Lower leg skin (tissue), 4 donors: Measurements from ENCODE around the gene PSPN. TPM values are rescaled to one million over a fixed set of nuclear protein-coding genes. Genes with fewer than 3 reads are reported as not detected.

Experiments
- DNase-seq, 2 donors: peaks; one replicate each; pipeline ENCODE4 v3.0.0-alpha.2; 2019; ENCODE audit warnings: low spot score in 2 of 2
- H3K4me3 ChIP-seq: fragments of 200-600 bp; sonication (generic); 2 replicates; pipeline ENCODE4 v1.5.1; 2017; ENCODE audit warnings: mild to moderate bottlenecking, low read depth; ENCODE audit not compliant: poor library complexity, severe bottlenecking
- CTCF ChIP-seq, 3 donors: fragments of 450-650 bp; IDR thresholded peaks; one replicate each; pipeline ENCODE4 v1.5.1; 2016; ENCODE audit warnings: antibody characterized with exemption in 3 of 3, mild to moderate bottlenecking in 3 of 3, moderate library complexity in 2 of 3
- POLR2A ChIP-seq, 2 donors: fragments of 450-650 bp; IDR thresholded peaks; one replicate each; pipeline ENCODE4 v1.6.1; 2016 to 2017; ENCODE audit warnings: antibody characterized with exemption in 2 of 2, mild to moderate bottlenecking in 1 of 2, moderate library complexity in 1 of 2
- WGBS, 2 donors: methylation state at CpG; one replicate each; pipeline ENCODE4 v1.1.5; 2018; 5-methylcytosine and 5-hydroxymethylcytosine counted together
- intact Hi-C: fragments of 100-400 bp; cut with DNase I; formaldehyde crosslinking; loops from one replicate; pipeline ENCODE4 v1.15.0; 2023; ENCODE audit warnings: low total_unique reads
- microRNA-seq, 2 donors: library from miRNA; unstranded; fragments of <30 nt; microRNA quantifications; one replicate each; pipeline ENCODE4, GENCODE V29; 2016; ENCODE audit warnings: borderline replicate concordance in 2 of 2, borderline number of aligned reads in 1 of 2
- total RNA-seq, 4 donors: library from RNA; depleted of rRNA; stranded (reverse); fragments of >200 nt; gene quantifications; one replicate each; pipeline ENCODE4 v1.1.0, GENCODE V29; 2016

The PSPN gene
- total RNA-seq, 4 donors from 2014 or later: 0.47 to 0.68 (median 0.62) TPM

DNA sequence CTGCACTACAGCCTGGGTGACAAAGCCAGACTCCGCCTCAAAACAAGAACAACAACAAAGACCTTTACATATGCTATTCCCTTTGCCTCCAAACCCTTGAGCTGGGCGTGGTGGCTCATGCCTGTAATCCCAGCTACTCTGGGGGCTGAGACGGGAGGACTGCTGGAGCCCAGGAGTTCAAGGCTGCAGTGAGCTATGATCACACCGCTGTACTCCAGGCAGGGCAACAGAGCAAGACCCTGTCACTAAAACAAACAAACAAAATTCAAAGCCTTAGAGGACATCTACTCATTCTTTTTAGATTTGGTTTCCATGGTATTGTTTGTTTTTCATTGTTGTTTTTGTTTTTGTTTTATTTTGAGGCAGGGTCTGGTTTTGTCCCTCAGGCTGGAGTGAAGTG lies 50.1 kb downstream of the PSPN start:
- intact Hi-C loops: no loop called here
- 63 to 80% methylated on average over 4 of the region's 4 CpGs for WGBS, 2 donors
- TF ChIP-seq CTCF (IDR thresholded peaks at IDR 0.05) (no peak), POLR2A (IDR thresholded peaks at IDR 0.05) (no peak)
- no peak for DNase-seq
- H3K4me3 ChIP-seq: no peak overlapping the region

Small RNA genes lying within 50 kb of the gene (microRNA-seq; reads per million reads assigned to microRNA genes)
- 1.7 to 3.4 reads per million in 2 donors for gene MIR3940
- 0 reads per million in 2 donors for gene MIR6790
- gene MIR6885: 0 to 0.57 reads per million in 2 donors

Other genes with a start within 250 kb of the PSPN start
- gene ACSBG2, start 240.3 kb downstream of the PSPN start, total RNA-seq: not detected
- 10 to 100 TPM; 16.9 to 25.8 (median 24.3) TPM for gene MLLT1, start 96.0 kb downstream of the PSPN start, total RNA-seq
- gene ACER1, start 42.3 kb downstream of the PSPN start, total RNA-seq: 100 to 1,000 TPM in 1 of 4 donors, 10 to 100 TPM in 3; 56.9 to 135 (median 86.2) TPM
- gene CLPP, start 14.4 kb downstream of the PSPN start, total RNA-seq: 10 to 100 TPM; 55.1 to 84.8 (median 74.1) TPM
- 10 to 100 TPM; 54.5 to 91.1 (median 77.4) TPM for gene ALKBH7, start 3.1 kb downstream of the PSPN start, total RNA-seq
- 10 to 100 TPM; 33.2 to 59.5 (median 43.1) TPM for gene GTF2F1, start 17.2 kb upstream of the PSPN start, total RNA-seq
- 100 to 1,000 TPM; 116 to 143 (median 131) TPM for gene KHSRP, start 48.9 kb upstream of the PSPN start, total RNA-seq
- gene SLC25A41, start 57.8 kb upstream of the PSPN start, total RNA-seq: under 1 TPM in 1 of 4 donors, not detected in 3; 0.21 TPM
- 100 to 1,000 TPM in 1 of 4 donors, 10 to 100 TPM in 3; 60.9 to 102 (median 76.0) TPM for gene SLC25A23, start 83.9 kb upstream of the PSPN start, total RNA-seq
- gene CRB3, start 88.3 kb upstream of the PSPN start, total RNA-seq: 100 to 1,000 TPM in 1 of 4 donors, 10 to 100 TPM in 3; 75.7 to 124 (median 88.7) TPM
- 1 to 10 TPM in 2 of 4 donors, under 1 TPM in 2; 0.61 to 1.9 (median 1.2) TPM for gene DENND1C, start 105.9 kb upstream of the PSPN start, total RNA-seq
- gene TUBB4A, start 126.4 kb upstream of the PSPN start, total RNA-seq: 10 to 100 TPM in 1 of 4 donors, 1 to 10 TPM in 2, under 1 TPM in 1; 0.99 to 17.0 (median 4.8) TPM
- 1 to 10 TPM; 1.2 to 1.7 (median 1.5) TPM for gene TNFSF9, start 155.1 kb upstream of the PSPN start, total RNA-seq
- not detected for gene CD70, start 215.2 kb upstream of the PSPN start, total RNA-seq